Coronary artery (tissue), 2 donors: Measurements from ENCODE around the gene OR52N5.

Experiments used
- DNase-seq: peaks from one replicate; pipeline ENCODE4 v3.0.0-alpha.2; 2017; ENCODE audit warnings: low spot score
- H3K27ac ChIP-seq, 2 donors: fragments of 200-600 bp; sonication (generic); one replicate each; pipeline ENCODE4 v1.5.1; 2016 to 2019
- H3K4me3 ChIP-seq: fragments of 200-600 bp; sonication (generic); 2 replicates; pipeline ENCODE4 v1.5.1; 2016; ENCODE audit warnings: mild to moderate bottlenecking, moderate library complexity
- TF ChIP-seq, protein P1 (sequence below): fragments of 200-600 bp; sonication (generic); IDR thresholded peaks from one replicate; pipeline ENCODE4 v1.5.1; 2019; ENCODE audit warnings: antibody characterized with exemption

Gene OR52N5

GRCh38 chr11:5726351-5726750, 56.8 kb downstream of the OR52N5 start:
- DNase-seq: no peak
- H3K4me3 ChIP-seq: no peak overlapping the region
- TF ChIP-seq, protein P1, sequence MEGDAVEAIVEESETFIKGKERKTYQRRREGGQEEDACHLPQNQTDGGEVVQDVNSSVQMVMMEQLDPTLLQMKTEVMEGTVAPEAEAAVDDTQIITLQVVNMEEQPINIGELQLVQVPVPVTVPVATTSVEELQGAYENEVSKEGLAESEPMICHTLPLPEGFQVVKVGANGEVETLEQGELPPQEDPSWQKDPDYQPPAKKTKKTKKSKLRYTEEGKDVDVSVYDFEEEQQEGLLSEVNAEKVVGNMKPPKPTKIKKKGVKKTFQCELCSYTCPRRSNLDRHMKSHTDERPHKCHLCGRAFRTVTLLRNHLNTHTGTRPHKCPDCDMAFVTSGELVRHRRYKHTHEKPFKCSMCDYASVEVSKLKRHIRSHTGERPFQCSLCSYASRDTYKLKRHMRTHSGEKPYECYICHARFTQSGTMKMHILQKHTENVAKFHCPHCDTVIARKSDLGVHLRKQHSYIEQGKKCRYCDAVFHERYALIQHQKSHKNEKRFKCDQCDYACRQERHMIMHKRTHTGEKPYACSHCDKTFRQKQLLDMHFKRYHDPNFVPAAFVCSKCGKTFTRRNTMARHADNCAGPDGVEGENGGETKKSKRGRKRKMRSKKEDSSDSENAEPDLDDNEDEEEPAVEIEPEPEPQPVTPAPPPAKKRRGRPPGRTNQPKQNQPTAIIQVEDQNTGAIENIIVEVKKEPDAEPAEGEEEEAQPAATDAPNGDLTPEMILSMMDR: no peak
- no peak overlapping the region for H3K27ac ChIP-seq
